GM21619 (cell line): Measurements from ENCODE around the gene COMMD1.
"Not testable (repeated sequence)": the region's sequence is repeated elsewhere in the genome, so short reads cannot be mapped to it uniquely, and the experiment has no call there.

Experiments
- ATAC-seq: cut with Tn5 transposase; IDR thresholded peaks from one replicate; pipeline ENCODE4 v1.9.1; 2021; ENCODE audit not compliant: unreplicated experiment

Gene COMMD1

DNA sequence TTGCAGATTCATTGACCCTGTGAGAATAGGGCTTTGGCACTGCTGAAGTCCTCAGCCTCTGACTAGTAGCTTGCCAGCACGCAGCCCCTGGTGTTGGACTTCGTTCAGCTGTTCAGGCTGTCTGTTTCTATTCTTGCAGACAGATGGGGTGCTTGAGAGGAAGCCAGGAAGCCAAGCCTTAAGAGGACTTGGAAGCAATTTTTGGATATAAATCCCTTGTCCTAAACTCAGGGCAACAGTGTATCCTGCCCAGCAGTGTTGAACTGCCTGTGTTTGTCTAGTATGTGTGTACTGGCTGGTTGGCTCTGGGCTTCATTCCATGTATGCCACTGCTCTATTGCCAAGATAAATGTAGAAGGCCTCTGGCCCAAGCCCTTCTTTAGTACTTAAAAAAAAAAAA is 108.6 kb downstream of the COMMD1 start:
- no peak for ATAC-seq

DNA sequence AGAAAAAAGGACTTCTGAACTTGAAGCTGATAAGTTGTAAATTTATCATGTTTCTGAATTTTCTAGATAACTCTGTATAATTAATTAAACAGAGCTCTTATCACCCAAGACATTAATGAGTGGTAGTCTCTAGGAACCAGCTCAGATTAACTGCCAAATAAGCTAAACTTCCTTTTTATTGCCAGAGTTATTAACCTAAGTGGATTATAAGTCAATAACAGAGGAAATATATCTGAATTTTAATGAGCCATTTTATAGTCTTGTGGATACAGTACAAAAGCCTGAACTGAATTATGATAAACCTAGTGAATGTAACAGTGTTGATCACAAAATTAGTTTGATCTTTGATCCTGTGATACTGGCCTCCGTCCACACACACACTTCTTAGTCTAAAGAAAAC is 111.5 kb downstream of the COMMD1 start:
- ATAC-seq: no peak

DNA sequence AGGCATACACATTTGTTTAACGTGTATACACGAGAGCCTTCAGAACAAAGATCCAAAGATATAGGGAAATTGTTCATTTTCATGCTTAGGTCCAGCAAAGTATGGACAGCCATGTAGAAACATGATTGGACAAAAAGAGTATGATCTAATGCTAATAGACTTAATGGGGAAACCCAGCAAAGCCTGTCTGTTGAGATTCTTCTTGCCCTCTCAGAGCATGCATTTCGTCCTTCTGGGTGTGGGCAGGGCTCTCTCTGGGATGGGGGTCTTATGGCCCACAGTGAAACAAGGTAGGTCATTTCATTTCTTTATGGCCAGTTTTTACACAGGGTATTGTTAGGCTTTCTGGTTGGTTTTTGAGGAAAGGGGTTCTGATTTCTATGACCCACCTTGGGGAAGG is 124.4 kb downstream of the COMMD1 start:
- no peak for ATAC-seq

DNA sequence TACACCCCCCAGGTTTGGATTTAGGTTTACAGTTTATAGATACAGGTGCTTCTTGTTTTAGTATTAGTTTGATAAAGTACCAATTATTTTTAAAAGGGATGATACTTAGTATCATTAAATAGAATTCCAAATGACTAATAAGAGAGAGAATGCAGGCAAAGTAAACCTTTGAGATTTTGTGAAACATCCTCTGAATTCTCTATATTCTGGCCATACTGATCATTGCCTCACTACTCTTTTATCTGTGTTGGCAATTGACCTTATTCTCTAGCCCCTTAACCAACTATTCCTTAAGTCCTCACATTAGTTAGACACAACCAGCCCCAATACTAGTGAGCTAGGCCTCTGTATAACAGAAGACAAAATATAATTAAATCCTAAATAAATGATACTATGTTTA is 125.4 kb downstream of the COMMD1 start:
- no peak for ATAC-seq

DNA sequence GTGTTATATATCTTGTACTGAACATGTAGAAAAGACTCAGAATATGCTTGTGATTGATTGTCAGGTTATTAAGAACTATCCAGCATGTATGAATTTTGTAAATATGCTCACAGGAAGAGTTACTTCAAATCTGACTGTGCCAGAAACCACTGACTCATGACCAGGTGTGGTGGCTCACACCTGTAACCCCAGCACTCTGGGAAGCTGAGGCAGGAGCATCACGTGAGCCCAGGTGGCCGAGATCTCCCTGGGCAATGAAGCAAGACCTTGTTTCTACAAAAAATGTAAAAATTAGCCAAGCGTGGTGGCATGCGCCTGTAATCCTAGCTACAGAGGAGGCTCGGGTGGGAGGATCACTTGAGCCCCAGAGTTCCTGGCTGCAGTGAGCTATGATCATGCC is 126.6 kb downstream of the COMMD1 start:
- no peak for ATAC-seq

DNA sequence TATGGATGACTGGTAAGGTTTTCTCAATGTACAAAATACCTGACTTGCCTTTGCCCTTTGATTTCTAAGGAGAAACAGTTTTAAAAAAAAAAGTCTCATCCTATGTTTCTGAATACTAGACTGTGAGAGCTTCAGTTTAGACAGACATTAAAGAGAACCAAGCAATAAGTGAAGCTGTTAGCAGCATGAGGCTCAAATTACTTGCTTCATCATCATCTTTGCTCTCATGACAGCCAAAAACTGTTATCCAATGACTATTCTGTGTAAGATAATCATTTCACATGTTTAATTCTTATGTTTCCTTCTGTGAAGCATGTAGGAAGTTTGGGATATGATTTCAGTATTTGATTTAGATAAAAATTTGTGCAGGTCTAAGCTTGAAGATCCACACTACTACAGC is 129.2 kb downstream of the COMMD1 start:
- no peak for ATAC-seq

DNA sequence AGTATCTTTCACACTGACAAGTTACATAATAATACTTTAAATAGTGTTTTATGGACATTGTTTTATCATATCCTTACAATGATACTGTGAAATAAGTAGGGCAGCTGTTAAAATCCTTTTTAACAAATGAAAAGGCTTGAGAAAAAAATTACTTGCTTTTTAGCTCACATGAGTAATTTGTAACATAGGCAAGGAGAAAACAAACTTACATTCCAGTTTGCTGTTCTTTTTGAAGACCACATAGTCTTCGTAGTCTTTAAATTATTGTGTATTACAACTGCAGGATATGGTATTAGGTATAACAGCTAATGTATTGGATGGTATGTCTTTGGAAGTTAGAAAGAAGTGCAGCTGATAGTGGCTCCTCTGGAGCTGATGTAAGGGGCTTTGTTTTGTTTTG is 130.8 kb downstream of the COMMD1 start:
- no peak for ATAC-seq

DNA sequence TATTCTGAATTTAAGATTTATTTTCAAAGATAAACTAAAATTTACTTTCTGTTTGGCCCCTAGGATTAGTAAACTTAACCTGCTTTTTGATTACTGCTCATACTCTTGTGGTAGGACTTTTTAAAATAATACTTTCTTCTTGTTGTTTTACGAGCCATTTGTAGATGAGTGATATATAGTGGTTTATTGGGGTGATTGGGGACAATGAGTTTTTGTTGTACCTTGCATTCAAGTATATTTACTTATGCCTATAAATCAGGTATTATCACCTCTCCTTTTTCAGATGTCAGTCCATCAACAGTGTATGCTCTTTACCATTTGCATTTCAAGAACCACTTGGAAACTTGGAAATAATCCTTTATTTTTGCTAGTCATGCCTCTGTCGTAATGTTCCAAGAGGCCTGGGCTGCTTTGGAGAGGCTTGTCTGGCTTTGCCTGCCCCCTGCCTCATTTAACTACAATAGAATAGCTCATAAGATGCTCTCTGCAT is 131.3 kb downstream of the COMMD1 start:
- no peak for ATAC-seq

DNA sequence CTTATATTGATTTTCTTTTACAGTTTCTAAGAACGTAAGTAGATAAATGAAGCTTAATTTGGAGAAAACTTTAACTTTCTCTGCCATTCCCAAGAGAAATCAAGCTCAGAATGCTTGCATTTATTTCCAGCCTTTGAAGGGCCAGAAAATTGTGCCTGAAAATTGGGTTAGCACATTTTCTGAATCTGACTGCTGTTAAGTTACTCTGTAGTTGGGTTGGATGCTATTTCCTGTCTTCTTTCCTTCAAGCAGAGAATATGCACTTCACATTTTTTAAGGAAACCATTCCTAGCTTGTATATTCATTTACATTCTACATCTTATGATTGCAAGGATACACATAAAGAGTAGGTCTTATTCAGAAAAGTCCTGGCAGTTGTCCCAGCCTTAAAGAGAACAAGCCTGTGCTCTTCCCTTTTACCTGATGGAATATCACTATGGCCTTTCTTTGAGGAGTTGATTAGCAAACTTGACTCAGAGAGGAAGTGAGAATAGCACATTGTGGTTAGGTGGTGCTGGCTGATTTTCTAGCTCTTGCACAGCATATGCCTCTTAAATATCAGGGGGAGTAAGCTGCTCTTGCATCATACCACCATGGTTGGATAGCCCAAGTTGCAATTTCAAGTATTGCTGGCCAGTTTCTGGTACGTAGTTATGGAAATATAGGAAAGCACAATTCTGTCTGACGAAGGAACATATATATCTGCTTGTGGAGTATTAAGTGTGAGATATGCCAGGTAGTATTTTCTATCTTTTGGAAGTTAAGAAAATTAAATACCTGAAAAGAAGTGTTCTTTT is 133.7 kb downstream of the COMMD1 start:
- peak; percentile 99 for ATAC-seq

DNA sequence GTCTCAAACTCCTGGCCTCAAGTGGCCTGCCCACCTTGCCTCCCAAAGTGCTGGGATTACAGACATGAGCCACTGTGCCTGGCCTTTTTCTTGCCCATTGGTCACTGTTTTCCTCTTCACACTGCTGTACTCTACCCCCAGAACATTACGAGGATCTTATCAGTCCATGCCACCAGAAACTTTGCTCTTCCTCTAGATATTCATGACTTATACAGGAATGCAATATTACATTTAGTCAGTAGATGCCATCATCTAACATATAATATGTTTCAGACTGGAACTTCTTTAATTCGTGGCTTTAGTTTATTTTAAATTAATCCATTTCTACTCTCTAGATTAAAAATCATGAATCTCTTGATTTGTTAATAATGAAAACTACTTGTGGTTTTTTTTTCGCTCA is 135.5 kb downstream of the COMMD1 start:
- no peak for ATAC-seq

DNA sequence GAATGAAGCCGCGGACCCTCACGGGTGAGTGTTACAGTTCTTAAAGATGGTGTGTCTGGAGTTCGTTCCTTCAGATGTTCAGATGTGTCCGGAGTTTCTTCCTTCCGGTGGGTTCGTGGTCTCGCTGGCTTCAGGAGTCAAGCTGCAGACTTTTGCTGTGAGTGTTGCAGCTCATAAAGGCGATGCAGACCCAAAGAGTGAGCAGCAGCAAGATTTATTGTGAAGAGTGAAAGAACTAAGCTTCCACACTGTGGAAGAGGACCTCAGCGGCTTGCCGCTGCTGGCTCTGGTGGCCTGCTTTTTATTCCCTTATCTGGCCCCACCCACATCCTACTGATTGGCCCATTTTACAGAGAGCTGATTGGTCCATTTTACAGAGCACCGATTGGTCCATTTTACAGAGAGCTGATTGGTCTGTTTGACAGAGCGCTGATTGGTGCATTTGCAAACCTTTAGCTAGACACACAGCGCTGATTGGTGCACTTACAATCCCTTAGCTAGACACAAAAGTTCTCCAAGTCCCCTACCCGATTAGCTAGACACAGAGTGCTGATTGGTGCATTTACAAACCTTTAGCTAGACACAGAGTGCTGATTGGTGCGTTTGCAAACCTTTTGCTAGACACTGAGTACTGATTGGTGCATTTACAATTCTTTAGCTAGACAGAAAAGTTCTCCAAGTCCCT is 136.4 kb downstream of the COMMD1 start:
- ATAC-seq: not testable (repeated sequence)

DNA sequence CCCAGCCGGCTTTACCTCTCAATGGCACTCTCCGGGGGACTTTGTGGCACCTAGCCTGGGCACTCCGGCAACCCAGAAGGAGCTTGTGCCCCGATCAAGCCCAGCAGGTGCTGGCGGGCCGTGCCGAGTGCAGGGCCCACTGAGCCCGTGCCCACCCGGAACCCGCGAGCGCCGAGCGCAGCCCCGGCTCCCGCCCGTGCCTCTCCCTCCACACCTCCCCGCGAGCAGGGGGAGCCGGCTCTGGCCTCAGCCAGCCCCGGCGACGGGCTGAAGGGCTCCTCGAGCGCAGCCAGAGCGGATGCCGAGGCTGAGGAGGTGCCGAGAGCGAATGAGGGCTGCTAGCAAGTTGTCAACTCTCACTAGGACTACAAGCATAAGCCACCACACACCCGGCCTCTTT is 136.9 kb downstream of the COMMD1 start:
- ATAC-seq: no peak

DNA sequence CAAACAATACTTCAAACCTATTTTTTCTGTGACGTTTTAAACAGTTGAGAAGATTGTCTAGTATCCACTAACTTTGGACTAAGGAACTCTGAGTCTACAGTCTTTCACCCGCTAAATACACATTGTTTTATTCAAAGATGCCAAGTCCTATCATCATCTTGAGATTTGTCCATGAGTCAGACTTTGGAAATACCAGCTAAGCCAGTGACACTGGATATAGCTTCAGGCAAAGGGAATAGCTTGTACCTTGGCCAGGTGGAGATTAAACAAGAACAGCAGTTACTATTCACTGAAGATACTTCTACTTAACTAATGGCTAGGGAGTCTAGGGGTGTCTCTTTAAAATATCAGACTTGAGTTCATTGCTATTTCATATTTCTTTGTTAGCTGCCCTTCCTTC is 137.5 kb downstream of the COMMD1 start:
- no peak for ATAC-seq

DNA sequence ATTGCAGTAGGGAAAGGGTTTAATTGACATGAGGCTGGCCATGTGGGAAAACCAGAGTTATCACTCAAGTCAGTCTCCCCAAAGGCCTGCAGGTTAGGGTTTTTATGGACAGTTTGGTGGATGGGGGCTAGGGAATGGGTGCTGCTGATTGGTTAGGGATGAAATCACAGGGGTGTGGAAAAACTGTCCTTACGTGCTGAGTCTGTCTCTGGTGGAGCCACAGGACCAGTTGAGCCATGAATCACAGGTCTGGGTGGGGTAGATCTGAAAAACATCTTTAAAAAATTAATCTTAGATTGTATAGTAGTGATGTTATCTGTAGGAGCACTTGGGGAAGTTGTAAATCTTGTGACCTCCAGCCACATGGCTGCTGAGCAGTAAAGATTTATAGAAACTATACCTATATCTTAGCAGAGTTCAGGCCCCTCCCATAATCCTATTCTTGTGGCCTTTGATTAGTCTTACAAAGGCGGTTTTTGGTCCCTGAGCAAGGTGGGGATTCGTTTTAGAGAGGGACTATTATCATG is 139.6 kb downstream of the COMMD1 start:
- ATAC-seq: no peak

DNA sequence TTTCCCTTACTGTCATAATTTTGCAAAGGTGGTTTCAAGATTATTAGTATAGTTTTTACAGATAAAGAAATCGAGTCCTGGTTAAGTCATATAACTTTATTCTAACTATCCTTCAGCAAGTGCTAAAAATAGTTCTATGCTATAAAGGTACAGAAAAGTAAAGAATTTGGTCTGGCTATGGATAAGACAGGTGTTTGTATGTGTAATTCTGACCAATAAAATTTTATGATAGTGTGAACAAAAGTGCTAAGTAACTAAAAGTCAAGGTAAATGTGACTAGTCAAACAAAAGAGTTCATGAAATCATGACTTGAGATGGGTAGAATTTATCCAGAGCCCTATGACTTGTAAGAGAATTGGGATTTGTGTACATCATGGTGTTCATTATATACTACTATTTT is 140.7 kb downstream of the COMMD1 start:
- ATAC-seq: no peak

DNA sequence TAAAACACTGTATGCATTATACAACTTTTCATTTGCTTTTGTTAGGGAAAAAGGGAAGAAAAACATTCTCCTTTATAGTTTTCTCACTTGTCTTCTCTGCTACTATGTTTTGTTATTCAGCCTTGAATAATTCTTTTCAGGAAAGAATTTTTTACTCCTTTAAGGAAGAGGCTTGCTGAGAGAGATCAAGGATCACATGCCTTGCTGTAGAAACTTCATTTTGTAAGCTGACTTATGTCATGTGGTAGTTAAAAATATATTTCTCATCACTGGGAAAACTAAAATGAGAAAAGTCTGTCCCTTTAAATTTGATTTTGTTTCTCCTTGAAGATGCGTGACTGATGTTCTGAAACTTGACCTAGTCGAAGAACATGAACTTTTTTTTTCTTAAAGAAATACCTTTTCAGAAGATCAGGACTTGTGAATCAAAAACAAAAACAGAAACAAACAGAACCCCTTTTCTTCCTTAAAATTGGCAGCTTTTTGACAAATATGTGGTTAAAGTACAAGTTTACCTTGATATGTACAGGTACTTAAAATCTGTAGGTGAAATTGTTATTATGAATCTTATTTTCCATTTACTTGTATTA is 145.1 kb downstream of the COMMD1 start:
- ATAC-seq: no peak

DNA sequence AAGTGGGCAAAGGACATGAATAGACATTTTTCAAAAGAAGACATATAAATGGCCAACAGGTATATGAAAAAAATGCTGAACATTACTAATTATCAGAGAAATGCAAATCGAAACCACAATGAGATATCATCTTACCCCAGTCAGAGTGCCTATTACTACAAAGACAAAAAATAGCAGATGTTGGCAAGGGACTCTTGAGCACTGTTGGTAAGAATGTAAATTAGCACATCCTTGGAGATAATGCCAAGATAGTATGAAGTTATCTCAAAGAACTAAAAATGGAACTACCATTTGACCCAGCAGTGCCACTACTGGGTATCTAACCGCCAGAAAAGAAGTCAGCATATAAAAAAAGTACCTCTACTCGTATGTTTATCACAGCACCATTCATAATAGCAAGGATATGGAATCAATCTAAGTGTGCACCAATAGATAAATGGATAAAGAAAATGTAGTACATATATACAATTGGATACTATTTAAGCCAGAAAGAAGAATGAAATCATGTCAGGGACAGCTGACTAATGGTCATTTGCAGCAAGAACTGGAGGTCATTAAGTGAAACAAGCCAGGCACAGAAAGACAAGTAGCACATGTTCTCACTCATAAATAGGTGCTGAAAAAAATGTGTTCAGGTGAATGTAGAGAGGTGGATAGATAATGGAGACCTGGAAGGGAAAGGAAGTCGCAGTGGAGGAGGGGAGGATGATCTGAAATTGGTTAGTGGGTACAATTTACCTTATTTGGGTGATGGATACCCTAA is 148.7 kb downstream of the COMMD1 start:
- no peak for ATAC-seq

DNA sequence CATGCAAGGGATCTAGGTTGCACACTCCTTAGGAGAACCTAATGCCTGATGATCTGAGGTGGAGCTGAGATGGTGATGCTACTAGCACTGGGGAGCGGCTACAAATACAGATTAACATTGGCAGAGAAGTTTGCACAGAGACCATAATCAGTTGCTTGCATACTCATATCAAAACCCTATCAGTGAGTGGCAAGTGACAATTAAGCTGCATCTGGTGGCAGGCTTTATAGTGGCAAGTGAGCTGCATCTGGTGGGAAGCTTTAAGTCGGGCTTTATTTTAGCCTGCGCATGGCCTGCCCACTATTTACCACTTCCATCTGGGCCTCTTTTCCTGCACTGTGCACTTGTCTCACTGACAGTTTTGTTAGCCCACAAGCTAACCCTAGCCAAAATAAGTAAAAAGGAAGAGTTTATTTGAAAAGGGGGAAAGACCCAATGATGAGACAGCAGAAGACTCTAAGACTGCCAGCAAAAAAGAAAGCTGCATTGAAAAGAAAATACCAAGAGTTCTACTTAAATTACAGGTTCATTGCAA is 149.5 kb downstream of the COMMD1 start:
- no peak for ATAC-seq

DNA sequence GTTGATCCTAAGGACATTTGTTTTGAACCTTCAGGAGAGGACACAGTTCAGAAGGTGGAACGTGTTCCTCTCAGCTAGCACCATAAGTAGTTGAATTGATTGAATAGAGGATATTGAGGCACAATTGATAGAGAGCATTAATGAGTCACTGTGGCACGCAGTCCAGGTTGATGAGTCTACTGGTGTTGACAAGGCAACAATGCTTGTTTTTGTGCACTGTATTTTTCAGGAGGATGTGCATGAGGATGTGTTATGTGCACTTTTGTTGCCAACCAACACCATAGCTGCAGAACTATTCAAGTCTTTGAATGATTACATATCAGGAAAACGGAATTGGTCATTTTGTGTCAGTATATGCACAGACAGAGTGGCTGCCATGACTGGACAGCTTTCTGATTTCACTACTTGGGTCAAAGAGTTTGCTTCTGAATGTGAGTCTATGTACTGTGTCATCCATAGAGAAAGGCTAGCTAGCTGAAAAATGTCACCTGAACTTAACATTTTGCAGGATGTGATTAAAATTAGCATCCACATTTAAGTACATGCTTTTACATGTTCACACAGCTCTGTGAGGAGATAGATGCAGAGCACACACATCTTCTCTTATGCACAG is 150.4 kb downstream of the COMMD1 start:
- no peak for ATAC-seq

DNA sequence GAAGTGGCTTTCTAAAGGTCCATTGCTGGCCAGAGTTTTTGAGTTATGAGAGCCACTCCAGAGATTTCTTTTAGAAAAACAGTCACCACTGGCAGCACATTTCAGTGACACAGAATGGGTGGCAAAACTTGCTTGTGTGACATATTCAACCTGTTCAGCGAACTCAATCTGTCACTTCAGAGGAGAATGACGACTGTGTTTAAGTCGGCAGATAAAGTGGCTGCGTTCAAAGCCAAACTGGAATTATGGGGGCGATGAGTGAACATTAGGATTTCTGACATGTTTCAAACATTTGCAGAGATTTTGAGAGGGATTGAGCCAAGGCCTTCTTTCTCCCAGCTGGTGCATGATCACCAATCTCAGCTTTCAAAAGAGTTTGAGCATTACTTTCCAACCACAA is 150.9 kb downstream of the COMMD1 start:
- no peak for ATAC-seq
